Right forelimb (tissue), 1 donor: Measurements from ENCODE around the gene SDCBP2.

Source experiments
- DNase-seq: peaks from one replicate; pipeline ENCODE4 v3.0.0-alpha.2; 2018

Gene SDCBP2

DNA sequence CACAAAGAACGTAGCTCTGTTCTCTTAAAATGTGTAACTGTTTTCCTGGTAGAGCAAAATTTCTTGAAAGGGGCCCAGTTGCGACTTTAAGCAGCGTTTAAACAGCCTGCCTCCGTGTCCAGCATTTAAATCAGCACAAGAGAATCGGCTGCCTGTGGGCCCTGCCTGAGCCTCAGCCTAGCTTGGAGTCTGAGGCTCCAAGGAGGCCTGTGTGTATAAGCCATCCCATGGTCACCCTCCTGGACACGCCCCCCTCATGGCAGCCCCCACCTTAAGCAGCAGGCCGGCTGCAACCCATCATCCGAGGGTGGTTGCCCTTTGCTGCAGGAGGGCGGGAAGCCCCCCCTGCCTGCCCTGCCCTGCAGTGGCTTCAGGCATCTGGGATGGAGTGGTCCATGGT, 18.9 kb downstream of the SDCBP2 start:
- DNase-seq, result no peak

- DNase-seq, result no peak
These were observed 19.5 kb downstream of the SDCBP2 start for GRCh38 chr20:1309439-1309847.

- DNase-seq, result no peak
These were observed 20.2 kb downstream of the SDCBP2 start for GRCh38 chr20:1308702-1309095.

DNA sequence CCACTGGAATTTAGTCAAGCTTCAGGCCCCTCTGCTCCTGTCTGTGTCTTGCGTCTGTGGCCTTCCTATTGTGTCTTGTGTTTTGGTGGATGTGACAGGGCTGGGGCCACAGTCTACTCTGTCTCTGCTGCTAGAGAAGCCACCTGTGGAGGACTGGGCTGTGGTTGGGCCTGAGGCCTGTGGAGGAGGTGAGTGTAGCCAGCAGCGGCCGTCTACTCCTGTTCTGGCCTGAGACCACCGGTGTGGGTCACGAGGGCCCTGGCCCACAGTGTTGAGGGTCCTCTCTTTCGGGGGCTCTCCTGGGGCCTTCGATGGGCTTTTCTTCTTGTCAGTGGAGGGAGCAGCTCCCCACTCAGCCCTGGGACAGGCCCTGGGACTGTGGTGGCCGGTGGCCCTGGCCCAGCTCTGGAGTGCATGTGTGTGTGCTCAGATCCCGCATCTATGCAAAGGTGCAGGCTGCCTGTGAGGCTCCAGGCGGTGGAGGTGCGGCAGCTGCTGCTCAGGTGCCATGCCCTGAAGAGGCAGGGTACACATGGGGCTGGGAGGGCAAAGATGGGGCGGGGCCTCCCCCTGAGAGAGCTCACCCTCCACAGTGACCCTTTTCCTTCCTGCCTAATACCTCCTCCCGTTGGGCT, 20.8 kb downstream of the SDCBP2 start:
- DNase-seq, result no peak

DNA sequence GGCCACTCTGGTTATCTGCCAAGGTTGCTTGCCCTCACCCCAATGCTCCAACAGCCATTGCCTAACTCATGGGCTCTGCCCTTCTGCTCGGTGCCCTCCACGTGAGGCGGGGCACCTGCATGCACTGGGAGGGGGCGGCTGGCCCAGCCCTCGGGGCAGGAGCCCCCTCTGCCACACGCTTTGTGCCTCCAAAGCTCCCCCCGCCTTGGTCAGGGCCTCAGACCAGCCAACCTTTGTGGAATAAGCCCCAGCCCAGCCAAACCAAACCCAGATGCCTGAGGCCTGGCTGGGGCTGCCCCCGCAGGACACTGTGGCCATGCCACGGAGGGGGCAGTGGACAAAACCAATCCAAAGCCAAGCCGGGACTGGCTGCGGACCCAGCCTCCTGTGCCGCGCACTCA, 21.4 kb downstream of the SDCBP2 start:
- DNase-seq, result no peak

- DNase-seq, result no peak
These were observed 21.8 kb downstream of the SDCBP2 start for GRCh38 chr20:1307171-1307570.

GRCh38 chr20:1306316-1307135, 22.4 kb downstream of the SDCBP2 start:
- no peak for DNase-seq

DNA sequence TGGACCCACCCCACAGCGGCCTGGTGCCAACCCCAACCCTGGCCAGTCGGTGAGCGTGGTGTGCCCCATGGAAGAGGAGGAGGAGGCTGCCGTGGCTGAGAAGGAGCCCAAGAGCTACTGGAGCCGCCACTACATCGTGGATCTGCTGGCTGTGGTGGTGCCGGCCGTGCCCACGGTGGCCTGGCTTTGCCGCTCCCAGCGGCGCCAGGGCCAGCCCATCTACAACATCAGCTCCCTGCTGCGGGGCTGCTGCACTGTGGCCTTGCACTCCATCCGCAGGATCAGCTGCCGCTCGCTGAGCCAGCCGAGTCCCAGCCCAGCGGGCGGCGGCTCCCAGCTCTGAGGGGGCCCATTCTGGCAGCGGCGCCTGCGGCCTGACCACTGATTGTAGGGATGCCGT, 23.2 kb downstream of the SDCBP2 start:
- DNase-seq, result no peak

GRCh38 chr20:1304710-1305515, 24.0 kb downstream of the SDCBP2 start:
- DNase-seq, result no peak

GRCh38 chr20:1302685-1303541, 26.0 kb downstream of the SDCBP2 start:
- no peak for DNase-seq

DNA sequence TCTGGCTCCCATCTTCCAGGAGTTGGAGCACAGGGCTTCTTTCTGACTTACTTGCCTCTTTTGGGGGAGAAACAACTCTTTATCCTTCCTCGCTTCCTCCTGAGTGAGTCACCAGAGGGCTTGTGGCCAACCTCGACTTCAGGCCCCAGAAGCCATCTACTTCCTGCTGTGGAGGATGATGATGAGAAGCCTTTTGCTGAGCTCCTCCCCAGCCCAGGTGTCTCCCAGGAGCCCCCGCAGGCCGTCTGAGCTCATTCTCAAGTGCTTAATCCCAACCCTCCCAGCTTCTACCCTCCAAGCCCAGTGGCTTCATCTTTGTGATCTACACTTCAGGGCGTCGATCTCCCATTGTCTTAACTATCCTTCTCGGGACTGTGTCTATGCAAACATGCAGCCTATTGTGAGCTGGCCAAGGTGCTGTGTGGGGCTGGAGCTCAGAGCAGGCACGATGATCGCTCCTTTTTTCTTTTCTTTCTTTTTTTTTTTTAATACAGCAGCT, 27.9 kb downstream of the SDCBP2 start:
- DNase-seq, result no peak

GRCh38 chr20:1300083-1300840, 28.7 kb downstream of the SDCBP2 start:
- DNase-seq, result no peak

DNA sequence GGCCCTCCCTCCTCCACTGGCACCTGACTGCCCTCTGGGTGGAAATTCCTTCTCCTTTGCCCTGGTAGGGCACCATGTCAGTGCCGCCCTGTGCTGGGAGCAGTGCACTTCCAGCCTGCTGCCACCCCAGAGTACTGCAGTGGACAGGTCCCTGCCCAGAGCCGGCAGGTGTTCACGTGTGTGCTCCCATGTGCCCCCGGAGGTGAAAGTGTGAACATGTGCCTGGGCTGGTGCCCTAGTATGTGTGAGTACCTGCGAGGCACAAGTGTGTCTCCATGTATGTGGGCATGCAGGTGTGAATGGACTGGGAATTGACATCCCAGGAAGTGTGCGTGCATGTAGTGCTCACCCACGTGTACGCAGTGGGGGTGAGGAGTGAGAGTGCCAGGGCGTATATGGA, 29.4 kb downstream of the SDCBP2 start:
- no peak for DNase-seq

DNA sequence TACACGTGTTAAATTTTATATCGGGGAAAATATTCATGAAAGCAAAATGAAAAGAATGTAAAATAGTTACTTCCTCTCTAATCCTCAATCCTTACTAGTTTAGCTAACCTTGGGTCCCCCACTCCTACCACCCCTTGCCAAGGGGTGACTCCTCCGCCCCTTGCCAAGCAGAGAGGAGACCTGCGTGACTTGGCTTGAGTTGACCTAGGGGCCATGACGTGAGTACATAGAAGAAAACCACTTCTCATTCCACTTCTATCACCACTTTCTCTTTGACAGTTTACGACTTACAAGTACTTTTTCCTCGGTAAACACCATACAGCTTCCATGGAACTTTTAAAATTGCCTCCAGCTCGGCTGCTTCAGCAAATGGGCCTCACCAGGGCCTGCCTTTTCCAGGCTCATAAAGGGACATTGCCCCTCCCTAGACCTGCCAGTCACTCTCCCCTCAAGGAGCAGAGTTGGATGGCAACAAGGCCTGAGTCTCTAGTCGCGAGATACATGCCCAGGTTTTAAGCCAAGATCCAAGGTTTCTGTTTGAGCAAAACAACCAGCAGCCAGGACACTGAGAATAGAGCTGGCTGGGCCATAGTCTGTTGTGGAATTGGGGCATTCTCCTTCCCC, 29.9 kb downstream of the SDCBP2 start:
- DNase-seq, result no peak

GRCh38 chr20:1298166-1298565, 30.8 kb downstream of the SDCBP2 start:
- DNase-seq, result no peak

GRCh38 chr20:1297486-1297885, 31.5 kb downstream of the SDCBP2 start:
- DNase-seq, result no peak

GRCh38 chr20:1296922-1297321, 32.0 kb downstream of the SDCBP2 start:
- no peak for DNase-seq

GRCh38 chr20:1296117-1296610, 32.8 kb downstream of the SDCBP2 start:
- no peak for DNase-seq

DNA sequence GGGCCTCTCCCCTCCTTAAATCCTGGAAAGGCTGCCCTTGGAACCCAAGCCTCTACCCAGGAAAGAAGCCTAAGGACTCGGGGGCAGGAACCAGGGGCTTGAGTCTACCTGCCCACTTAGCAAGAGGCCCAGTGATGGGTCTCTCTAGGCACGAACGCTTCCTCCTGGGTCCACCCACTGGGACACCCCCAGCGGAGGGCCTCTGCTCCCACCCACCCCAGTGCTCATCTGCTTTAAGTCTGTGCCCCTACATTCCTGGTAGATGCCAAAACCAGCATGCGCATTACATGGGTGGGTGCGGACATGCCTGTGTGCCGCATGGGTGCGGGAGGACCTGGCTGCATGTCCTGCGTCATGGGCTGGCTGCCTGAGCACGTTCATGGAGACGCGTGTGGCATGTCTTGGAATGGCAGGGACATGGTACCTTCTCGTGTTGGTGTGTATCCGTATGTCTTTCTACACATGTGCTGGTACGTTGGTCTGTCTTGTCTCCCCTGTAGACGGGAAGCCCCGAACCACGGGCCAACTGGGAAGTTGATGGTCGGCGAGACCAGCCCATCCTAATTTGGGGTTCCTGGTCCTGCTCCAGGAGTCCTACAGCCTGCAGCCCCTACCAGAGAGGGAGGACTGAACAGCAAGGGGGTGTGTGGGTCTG, 33.5 kb downstream of the SDCBP2 start:
- DNase-seq, result no peak

DNA sequence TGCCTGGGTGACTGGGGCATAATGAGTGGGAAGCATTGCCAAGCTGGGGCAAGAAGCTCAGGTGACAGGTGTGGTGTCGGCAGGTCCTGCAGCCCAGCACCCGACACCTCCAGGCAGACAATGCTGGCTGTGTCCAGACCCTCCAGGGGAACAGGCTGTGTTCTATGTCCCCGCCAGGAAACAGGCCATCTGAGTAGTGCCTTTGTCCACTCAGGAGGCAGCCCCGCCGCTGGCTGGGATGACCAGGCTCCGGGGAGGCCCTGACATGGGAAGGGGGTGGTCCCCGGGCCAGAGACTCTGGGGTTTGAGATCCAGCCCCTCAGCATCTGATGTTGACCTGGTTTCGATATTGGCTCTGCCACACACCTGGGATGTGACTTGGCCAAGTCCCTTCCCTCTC, 34.4 kb downstream of the SDCBP2 start:
- no peak for DNase-seq
